GM21515 (cell line): ENCODE data around the gene PANX3.

Experiments
- ATAC-seq: cut with Tn5 transposase; IDR thresholded peaks from one replicate; pipeline ENCODE4 v1.9.1; 2021; ENCODE audit not compliant: unreplicated experiment

The PANX3 gene

DNA sequence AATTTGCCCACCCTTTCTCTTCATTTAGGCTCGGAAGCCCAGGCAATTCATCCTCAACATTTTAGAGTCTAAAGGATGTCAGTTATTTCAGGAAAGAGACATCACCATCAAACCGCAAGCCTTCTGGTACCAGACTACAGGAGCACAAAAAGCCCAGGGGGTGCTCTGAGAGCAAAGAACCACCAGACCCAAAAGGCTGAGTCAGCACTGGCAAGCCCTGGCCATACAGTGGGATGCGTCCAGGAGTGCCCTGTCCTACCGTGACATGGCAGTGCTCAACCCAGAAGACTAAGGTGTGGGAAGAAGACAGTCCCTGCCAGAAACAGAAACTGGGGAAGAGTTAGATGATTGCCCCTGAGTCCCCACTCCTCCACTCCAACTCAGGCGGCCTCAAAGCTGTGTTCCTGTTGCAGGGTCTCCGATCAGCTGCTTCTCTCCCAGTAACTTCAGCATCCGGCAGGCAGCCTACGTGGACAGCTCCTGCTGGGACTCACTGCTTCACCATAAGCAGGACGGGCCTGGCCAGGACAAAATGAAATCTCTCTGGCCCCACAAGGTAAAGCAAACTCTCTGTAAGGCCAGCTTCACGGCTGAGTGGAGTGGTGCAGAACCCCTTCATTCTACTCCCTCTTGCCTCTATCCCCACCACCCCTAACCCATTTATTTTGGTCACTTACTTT is 1.5 kb downstream of the PANX3 start:
- ATAC-seq = no peak

GRCh38 chr11:124618863-124619262 is 7.6 kb downstream of the PANX3 start:
- ATAC-seq = no peak

DNA sequence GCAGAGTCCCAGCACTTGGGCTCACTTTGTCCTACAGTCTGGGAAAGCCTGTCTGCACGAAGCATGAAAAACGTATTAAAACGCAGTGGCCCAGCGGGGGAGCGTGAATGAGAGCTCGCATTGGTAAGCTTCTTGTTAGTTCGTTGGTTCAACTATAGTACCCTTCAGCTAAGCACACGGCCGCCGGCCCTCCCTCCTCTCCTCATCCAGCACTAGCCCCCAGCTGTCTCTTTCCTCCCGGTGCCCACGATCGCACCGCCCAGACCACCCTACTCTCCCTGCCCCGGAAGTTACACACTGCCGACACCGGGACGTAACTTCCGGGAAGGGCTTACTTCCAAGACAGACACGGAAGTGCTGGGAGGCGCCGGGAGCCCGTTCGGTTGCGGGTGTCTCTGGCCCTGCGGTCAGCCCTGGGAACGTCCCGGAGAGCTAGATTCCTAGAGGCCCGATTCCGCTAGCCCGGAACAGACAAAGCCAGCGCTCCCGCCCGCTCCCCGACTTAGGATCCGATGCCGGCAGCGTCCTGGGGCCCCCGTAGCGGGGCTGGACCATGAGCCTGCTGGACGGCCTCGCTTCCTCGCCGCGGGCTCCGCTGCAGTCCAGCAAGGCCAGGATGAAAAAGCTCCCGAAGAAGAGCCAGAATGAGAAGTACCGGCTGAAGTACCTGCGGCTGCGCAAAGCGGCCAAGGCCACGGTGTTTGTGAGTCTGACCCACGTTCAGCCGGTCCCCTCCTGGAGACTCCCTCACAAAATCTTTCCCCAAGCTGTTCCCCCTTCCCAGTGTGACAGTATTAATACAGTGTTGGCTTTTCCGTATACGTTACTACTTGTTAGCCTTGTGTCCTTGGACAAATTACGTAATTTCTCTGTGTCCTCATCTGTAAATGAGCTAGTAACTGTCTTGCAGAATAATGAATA is 11.6 kb downstream of the PANX3 start, which contains the start of gene TBRG1:
Gene TBRG1 (plus strand): TSS at position 334 of the 921 bp plus-strand sequence. CDS start 220 bp downstream, at position 554.
- ATAC-seq = peak; percentile 99

DNA sequence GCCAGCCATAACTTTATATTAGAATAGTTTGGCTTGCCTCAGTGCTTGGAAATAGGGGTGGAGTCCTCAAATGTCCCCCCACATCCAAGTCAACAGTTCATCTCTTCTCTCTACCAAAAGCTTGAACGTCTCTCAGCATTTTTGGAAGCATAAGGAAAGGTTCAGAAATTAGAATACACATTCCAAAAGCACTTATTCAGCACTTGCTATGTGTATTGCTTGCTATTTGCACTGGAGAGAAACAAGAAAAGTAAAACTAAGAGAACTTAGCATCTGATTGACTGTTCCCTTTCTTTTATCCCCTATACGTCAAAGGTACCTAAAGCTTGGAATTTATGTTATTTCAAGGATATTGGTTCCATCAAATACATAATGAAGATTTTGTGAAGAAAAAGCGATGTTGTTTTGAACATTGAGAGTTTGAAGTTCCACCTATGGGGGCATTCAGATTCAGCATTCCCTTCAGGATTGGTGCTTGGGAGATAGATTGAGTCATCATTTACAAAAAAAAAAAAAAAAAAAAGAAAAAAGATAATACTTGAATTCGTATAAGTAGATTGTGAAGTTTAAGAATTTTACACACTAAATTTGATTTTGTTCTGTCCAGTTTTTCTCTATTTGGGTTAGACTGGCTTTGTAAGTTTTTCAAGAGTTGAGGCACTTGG is 12.8 kb downstream of the PANX3 start:
- ATAC-seq = no peak

DNA sequence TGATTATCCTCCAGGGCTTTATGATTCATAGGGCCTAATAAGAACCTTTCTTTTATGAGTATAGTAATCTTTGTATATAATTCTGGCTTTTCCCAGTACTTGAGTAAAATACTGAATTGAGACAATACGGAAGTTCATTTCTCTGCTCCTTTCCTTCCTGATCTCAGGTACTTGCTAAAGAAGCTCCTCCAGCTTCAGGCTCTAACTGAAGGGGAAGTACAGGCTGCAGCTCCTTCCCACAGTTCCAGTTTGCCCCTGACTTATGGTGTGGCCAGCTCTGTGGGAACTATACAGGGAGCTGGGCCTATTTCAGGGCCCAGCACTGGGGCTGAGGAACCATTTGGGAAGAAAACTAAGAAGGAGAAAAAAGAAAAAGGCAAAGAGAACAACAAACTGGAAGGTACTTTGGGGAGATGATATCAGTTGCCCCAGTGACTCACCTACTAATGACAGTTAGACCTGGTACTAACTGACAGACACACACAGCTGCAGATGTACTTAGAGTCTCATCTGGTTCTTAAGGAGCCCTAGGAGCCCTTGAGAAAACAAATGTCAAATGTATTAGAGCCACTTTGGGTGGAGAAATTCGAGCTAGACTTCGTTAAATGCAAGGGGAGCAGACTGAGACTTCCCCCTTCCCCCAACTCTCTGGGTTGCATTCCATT is 14.4 kb downstream of the PANX3 start:
- no peak for ATAC-seq

GRCh38 chr11:124627546-124627945 is 16.3 kb downstream of the PANX3 start:
- ATAC-seq = no peak

GRCh38 chr11:124629961-124630360 is 18.7 kb downstream of the PANX3 start:
- ATAC-seq = no peak

GRCh38 chr11:124633355-124633754 is 22.1 kb downstream of the PANX3 start:
- no peak for ATAC-seq

DNA sequence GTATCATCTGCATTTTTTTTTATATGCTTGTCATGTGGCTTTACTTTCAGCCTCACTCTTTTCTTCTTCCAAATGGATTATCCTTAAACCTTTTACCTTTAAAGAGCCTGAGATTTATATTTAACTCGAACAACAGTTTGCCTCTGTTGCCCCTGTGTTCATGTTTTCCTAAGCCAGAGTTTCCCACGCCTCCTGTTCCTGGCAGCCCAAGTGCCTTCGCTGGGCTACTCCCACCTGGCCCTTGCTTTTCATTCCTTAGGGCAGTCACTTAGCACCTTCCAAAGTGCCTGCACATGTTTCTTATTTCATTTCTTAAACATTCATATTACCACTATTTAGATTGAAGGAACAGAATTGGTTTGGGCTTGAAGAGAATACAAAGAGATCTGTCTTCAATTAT is 24.7 kb downstream of the PANX3 start:
- ATAC-seq = no peak

DNA sequence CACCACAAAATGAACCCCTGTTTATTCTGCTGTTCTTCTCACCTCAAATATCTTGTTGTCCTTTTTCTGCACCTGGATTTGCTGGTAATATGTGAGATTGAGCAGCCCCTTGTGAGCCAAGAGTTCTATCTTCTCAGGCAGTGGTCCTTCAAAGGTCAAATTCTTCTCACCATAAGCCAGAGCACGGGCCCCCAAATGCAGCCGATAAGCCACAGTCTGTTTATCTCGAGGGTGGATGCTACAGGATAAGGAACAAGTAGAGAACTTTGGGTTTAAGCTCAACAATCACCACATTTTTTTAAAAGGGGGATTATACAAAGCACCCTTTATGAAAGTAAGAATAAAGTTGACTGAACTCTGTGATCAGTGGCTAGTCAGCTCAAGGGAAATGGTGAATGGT is 27.3 kb downstream of the PANX3 start:
- ATAC-seq = no peak

- no peak for ATAC-seq
Observed at GRCh38 chr11:124639186-124639585, 28.0 kb downstream of the PANX3 start.

DNA sequence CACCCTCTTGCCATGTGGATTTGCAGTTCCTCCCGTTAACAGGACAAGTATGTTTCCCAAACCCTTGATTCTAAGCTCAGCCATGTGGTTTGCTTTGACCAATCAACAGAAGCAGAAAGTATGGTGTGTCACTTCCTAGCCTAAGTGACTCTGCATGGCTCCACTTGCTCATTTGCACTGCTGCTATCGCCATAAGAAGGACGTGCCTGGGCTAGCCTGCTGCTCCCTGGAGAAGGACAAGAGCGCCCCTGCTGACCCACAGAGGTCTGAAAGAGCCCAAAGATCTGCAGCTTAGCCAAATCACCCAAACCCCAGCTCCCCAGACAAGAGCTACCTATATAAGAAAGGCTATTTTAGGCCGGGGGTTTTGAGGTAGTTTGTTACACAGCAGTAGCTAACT is 29.4 kb downstream of the PANX3 start:
- no peak for ATAC-seq

GRCh38 chr11:124642628-124643027 is 31.4 kb downstream of the PANX3 start:
- no peak for ATAC-seq

- ATAC-seq = no peak
Observed at GRCh38 chr11:124643042-124643604, 31.9 kb downstream of the PANX3 start.

DNA sequence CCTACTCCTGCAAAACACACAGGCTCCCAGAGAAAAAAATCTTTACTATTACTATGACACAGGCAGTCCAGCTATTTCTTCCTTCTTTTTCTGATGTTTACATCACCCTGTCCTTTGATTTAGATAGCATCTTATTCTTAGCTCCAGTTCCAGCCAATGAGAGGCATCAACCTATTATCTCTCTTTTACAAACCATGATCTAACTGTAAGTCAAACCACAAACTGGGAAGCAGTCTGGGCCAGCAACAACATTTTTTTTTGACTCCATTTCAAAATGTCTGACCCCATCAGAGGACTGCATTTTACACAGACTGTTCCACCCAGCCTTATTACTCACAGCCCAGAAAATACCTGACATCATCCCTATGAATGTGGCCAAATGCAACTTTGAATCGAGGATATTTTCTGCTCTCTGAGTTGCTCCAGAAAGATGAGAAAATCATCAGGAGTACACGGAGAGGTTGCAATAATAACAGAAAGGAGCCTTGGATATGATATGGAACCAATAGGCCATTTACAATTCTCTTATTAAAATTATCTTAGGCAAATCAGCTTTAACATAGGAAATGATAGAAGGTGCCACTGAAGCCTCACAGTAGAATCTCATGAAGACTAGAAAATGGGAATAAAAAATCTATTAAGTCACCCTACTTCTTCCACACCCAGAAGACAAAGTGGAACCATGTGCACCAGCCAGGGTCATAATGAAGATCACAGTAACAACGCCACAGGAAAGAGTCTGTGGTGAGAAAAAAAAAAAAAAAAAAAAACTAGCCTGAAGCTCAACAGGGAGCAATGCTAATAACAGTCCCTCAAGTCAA is 32.6 kb downstream of the PANX3 start:
- no peak for ATAC-seq

DNA sequence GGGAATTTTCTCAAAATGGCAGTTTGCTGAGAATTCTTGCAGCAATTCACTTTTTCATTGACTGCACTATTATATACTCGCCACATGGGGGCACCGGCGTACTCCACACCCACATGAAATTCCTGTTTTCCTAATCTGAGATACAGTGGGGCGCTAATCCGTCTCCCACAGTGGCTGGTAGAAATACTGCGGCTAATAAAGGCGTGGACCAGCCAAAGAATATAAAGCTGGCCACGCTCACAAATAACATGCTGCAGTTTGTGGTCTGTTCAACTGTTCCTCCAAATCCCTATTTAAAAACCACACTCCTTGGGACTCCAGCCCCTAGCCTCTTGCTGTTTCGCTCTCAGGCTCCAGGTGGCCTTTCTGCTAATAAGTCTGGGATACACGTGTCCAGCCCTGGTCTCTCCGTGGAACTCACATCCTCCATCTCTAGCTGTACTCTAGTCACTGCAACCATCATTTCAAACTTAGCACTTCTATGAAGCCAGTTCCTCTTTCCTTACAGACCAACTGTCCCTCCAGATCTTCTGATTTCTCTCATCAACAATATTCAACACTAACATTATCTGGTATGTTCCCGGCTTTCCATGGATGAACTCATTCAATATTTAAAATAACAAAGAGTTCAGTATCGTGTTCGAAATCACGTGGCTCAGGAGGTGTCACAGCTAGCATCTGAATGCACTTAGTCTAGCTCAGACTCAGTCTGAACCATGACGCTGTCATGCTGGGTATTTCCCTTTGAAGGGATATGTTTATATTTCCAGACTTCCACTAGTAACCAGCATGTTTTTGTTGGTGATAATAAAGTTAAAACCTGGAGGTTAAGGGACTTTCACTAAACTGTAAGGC is 33.4 kb downstream of the PANX3 start:
- ATAC-seq = no peak

DNA sequence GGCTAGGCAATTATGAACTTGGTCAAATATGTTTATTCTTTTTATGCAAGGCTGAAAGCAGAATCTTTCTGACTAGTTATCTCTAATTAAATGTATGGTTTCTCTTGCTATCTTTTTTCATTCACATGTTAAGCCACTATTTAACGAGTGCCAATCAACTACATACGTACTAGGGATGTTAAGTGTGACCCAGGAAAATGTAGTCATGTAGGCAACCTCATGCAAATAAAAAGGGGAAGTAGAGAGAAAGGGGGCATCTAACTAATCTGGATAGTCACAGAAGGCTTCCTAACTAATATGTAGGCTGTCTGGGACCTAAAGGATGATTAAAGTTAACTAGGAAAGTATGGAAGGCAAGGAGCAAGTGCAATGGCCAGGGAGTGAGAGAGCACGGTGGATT is 34.9 kb downstream of the PANX3 start:
- ATAC-seq = no peak

- ATAC-seq = no peak
Observed at GRCh38 chr11:124648610-124649009, 37.4 kb downstream of the PANX3 start.
